B cell (primary cell): ENCODE data around the gene COTL1. TPM values are rescaled to one million over a fixed set of nuclear protein-coding genes. Genes with fewer than 3 reads are reported as not detected.
A peak's percentile ranks its signal among the peaks of the same experiment; 100 is the strongest.

Experiments used
- ATAC-seq: fragments of 200-7000 bp; cut with Tn5 transposase; one replicate; pipeline ENCODE4 v1.10.0; 2021; ENCODE audit warnings: low read depth, mild to moderate bottlenecking, moderate number of reproducible peaks, moderate library complexity
- CTCF ChIA-PET: fragments of 350-600 bp; sonication (Branson Sonifier 250); formaldehyde crosslinking; loops from one replicate; lab custom pipeline; 2021; ENCODE audit warnings: antibody characterized with exemption, inconsistent platforms; lab: Charles Lee
- POLR2A ChIA-PET: fragments of 350-600 bp; sonication (Branson Sonifier 250); formaldehyde crosslinking; loops from one replicate; lab custom pipeline; 2021; ENCODE audit warnings: antibody characterized with exemption; lab: Charles Lee
- DNase-seq: peaks from one replicate; pipeline ENCODE4 v3.0.0; 2013
- H2AFZ ChIP-seq: 2 replicates; pipeline ENCODE4 v1.6.1; 2012; ENCODE audit warnings: mild to moderate bottlenecking, low read depth, low read length; ENCODE audit not compliant: insufficient read depth, poor library complexity, severe bottlenecking
- H3K27ac ChIP-seq, 2 donors: 1 replicate in 1 of 2; 2 replicates in 1 of 2; pipeline ENCODE4 v1.5.1; 2012 to 2013; ENCODE audit warnings: low read length in 2 of 2, mild to moderate bottlenecking in 2 of 2, moderate library complexity in 1 of 2
- H3K27me3 ChIP-seq, 4 experiments: fragments of 200-600 bp in 1 of 4; sonication (generic) in 1 of 4; replicated peaks in 1 of 4; 1 replicate in 2 of 4; 2 replicates in 2 of 4; pipeline versions ENCODE4 v1.6.1 to v1.7.0; 2013 to 2016; ENCODE audit warnings: low read length in 3 of 4, mild to moderate bottlenecking in 2 of 4, mixed read lengths in 1 of 4, moderate library complexity in 1 of 4; ENCODE audit not compliant: insufficient read depth in 4 of 4, control insufficient read depth in 3 of 4; ENCODE audit errors: control extremely low read depth in 1 of 4
- H3K36me3 ChIP-seq, 2 experiments: replicated peaks in 1 of 2; 1 replicate in 1 of 2; 2 replicates in 1 of 2; pipeline versions ENCODE4 v1.6.1 to v1.7.1; 2013; ENCODE audit warnings: low read length in 1 of 2; ENCODE audit not compliant: insufficient read depth in 2 of 2, control insufficient read depth in 1 of 2; ENCODE audit errors: control extremely low read depth in 1 of 2, extremely low read depth in 1 of 2
- H3K4me1 ChIP-seq, 2 donors: fragments of 200-600 bp in 1 of 2; sonication (generic) in 1 of 2; 1 replicate in 1 of 2; 2 replicates in 1 of 2; pipeline versions ENCODE4 v1.5.1 to v1.6.1; 2013 to 2017; ENCODE audit warnings: low read length in 2 of 2; ENCODE audit not compliant: control insufficient read depth in 2 of 2, insufficient read depth in 2 of 2
- H3K4me2 ChIP-seq: replicated peaks from 2 replicates; pipeline ENCODE3; 2012; ENCODE audit warnings: mild to moderate bottlenecking, low read depth, low read length; ENCODE audit not compliant: poor library complexity, severe bottlenecking
- H3K4me3 ChIP-seq, 5 experiments: fragments of 200-600 bp in 1 of 5; sonication (generic) in 1 of 5; 1 replicate in 3 of 5; 2 replicates in 2 of 5; pipeline versions ENCODE4 v1.5.1 to v1.7.0; 2011 to 2016; ENCODE audit warnings: low read length in 4 of 5, mild to moderate bottlenecking in 4 of 5, low read depth in 2 of 5, control low read depth in 1 of 5, moderate library complexity in 1 of 5; ENCODE audit not compliant: insufficient read depth in 1 of 5; ENCODE audit errors: control extremely low read depth in 1 of 5, extremely low read depth in 1 of 5
- H3K79me2 ChIP-seq: fragments of 200-600 bp; sonication (generic); one replicate; pipeline ENCODE4 v1.6.0; 2016; ENCODE audit warnings: low read length; ENCODE audit not compliant: control insufficient read depth, insufficient read depth
- H3K9ac ChIP-seq: fragments of 200-600 bp; sonication (generic); 2 replicates; pipeline ENCODE4 v1.6.1; 2017; ENCODE audit warnings: mild to moderate bottlenecking, low read length, moderate library complexity
- H3K9me3 ChIP-seq, 3 donors: one replicate each; pipeline versions ENCODE4 v1.6.1 to v1.7.1; 2013; ENCODE audit warnings: low read length in 2 of 3; ENCODE audit not compliant: control insufficient read depth in 2 of 3, insufficient read depth in 1 of 3; ENCODE audit errors: control extremely low read depth in 1 of 3
- H4K20me1 ChIP-seq: 2 replicates; pipeline ENCODE4 v1.6.0; 2012; ENCODE audit warnings: mild to moderate bottlenecking, low read length; ENCODE audit not compliant: insufficient read depth, control insufficient read depth, poor library complexity, severe bottlenecking
- H3K27ac Mint-ChIP-seq: one replicate; pipeline ENCODE4 v1.8.0; 2021; ENCODE audit warnings: mixed read lengths
- H3K27me3 Mint-ChIP-seq: one replicate; pipeline ENCODE4 v1.8.0; 2021; ENCODE audit warnings: mixed read lengths
- H3K4me1 Mint-ChIP-seq: one replicate; pipeline ENCODE4 v1.8.0; 2021; ENCODE audit warnings: mixed read lengths
- H3K4me3 Mint-ChIP-seq: one replicate; pipeline ENCODE4 v1.8.0; 2021; ENCODE audit warnings: mixed read lengths
- H3K9me3 Mint-ChIP-seq: one replicate; pipeline ENCODE4 v1.8.0; 2022; ENCODE audit warnings: mixed read lengths; ENCODE audit not compliant: insufficient read depth
- EZH2 ChIP-seq: IDR thresholded peaks from 2 replicates; pipeline ENCODE4 v1.6.1; 2012; ENCODE audit warnings: borderline replicate concordance, low read depth, mild to moderate bottlenecking, moderate library complexity, low read length; ENCODE audit not compliant: insufficient read depth, poor library complexity, severe bottlenecking
- WGBS: methylation state at CpG from one replicate; pipeline ENCODE4 v1.1.5; 2013; ENCODE audit warnings: missing lambda C conversion rate; ENCODE audit not compliant: insufficient coverage; 5-methylcytosine and 5-hydroxymethylcytosine counted together
- intact Hi-C: fragments of 100-400 bp; cut with micrococcal nuclease; formaldehyde crosslinking; loops from one replicate; pipeline ENCODE4 v1.10.0; 2022
- polyA plus RNA-seq: library from polyadenylated mRNA; depleted of rRNA; stranded (reverse); fragments of >200 nt; gene quantifications from 2 replicates; pipeline ENCODE4 v1.2.3, GENCODE V29; 2012
- total RNA-seq, 2 donors: library from RNA; stranded (reverse); fragments of 120-200 nt in 1 of 2; gene quantifications; 1 replicate in 1 of 2; 2 replicates in 1 of 2; pipeline versions ENCODE4 v1.2.3 to v1.2.4, GENCODE V29; 2013 to 2022
- TF ChIP-seq, protein P1 (sequence below): fragments of 200-600 bp; IDR thresholded peaks from one replicate; pipeline ENCODE4 v1.8.0; 2022; ENCODE audit warnings: antibody characterized with exemption, mild to moderate bottlenecking

COTL1 gene
- total and polyA plus RNA-seq, 2 donors (not counting 1 experiment from before 2014, with no cell fraction given): 158 to 264 TPM

DNA sequence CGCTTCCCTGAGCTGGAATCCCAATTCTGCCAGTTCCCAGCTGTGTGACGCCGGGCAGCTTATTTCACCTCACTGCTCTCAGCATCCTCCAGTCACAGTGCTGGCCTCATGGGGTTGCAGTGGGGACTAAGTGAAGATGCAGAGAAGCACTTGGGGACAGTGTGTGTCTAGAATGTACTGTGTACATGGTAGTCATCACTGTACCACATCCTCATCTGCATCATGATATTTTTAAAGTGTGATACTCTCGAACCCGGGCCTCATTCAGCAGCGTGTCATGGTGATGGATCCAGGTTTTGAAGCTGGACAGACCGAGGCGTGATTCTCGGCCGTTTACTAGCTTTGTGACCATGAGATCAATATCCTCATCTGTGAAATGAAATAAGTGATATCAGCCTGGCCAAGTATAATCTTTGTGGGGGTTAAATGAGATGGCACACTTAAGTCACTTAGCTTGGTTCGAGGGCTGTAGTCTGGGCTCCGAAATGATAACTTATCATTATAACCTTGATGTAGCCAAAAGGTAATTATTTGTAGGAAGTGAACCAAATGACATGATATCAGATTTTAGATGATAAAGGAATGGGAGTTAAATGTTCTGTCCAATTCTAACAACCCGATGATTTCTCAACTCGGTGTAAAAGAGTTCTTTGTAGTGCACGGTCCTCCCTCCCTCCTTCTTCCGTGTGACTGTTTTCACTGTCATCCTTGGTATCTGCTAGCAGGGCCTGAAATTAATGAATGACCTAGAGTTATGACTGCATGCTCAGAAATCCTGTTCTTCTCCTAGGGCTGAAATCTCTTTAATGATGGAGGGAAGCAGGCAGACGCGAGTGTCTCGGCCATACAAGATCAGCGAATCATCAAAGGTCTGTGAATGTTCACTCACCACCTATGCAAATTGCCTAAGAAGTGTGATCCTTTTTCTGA lies 32.4 kb upstream of the COTL1 start:
- Histone ChIP-seq H3K9me3 (no peaks in the 10 kb centered on the region), H3K27me3 (no peaks in the 10 kb centered on the region), H3K79me2 (peaks cover 73% of the 10 kb centered on the region), H3K4me1 (peaks cover 22 to 27% of the 10 kb centered on the region in 2 donors), H3K9ac (no peak overlapping the region), H2AFZ (no peak overlapping the region), H4K20me1 (peaks cover 39% of the 10 kb centered on the region), H3K4me3 (no peak overlapping the region), H3K27ac (peak overlapping the region in 1 of 2 donors; percentile 23), H3K4me2 (peak overlapping the region; percentile 94), H3K36me3 (peaks cover 9 to 35% of the 10 kb centered on the region in 2 experiments)
- ATAC-seq: no peak
- Mint-ChIP-seq H3K4me3 (peak overlapping the region; percentile 83), H3K9me3 (no peaks in the 10 kb centered on the region), H3K27me3 (no peaks in the 10 kb centered on the region), H3K4me1 (peaks cover 39% of the 10 kb centered on the region), H3K27ac (peak overlapping the region; percentile 69)
- ChIA-PET POLR2A (no interaction called here), CTCF (interaction anchor here (0.6 to 8.5 kb wide), 4 partner anchors 12 to 122 kb away, joined by 3 to 36 read pairs (median 4); no protein-coding TSS in a partner anchor)
- DNase-seq: no peak
- TF ChIP-seq, protein P1, sequence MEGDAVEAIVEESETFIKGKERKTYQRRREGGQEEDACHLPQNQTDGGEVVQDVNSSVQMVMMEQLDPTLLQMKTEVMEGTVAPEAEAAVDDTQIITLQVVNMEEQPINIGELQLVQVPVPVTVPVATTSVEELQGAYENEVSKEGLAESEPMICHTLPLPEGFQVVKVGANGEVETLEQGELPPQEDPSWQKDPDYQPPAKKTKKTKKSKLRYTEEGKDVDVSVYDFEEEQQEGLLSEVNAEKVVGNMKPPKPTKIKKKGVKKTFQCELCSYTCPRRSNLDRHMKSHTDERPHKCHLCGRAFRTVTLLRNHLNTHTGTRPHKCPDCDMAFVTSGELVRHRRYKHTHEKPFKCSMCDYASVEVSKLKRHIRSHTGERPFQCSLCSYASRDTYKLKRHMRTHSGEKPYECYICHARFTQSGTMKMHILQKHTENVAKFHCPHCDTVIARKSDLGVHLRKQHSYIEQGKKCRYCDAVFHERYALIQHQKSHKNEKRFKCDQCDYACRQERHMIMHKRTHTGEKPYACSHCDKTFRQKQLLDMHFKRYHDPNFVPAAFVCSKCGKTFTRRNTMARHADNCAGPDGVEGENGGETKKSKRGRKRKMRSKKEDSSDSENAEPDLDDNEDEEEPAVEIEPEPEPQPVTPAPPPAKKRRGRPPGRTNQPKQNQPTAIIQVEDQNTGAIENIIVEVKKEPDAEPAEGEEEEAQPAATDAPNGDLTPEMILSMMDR: no peak
- TF ChIP-seq EZH2: no peak
- intact Hi-C loops: no loop called here
- 97% methylated on average over 9 of the region's 20 CpGs for WGBS
